Activated T-cell treated with anti-CD3 and anti-CD28 coated beads, Interleukin-2, amount 50 U/mL, for 4 hours (primary cell): Measurements from ENCODE around the gene FLRT2. TPM values are rescaled to one million over a fixed set of nuclear protein-coding genes. Genes with fewer than 3 reads are reported as not detected.

Experiments
- ATAC-seq, 2 donors: fragments of 200-7000 bp; cut with Tn5 transposase; one replicate each; pipeline ENCODE4 v1.10.0; 2021
- DNase-seq: peaks from one replicate; pipeline ENCODE4 v3.0.0-alpha.2; 2020
- H3K27me3 Mint-ChIP-seq: one replicate; pipeline ENCODE4 v1.8.0; 2021; ENCODE audit warnings: low read depth, mixed read lengths
- H3K36me3 Mint-ChIP-seq: one replicate; pipeline ENCODE4 v1.8.0; 2022; ENCODE audit warnings: mixed read lengths; ENCODE audit not compliant: insufficient read depth
- H3K4me1 Mint-ChIP-seq: one replicate; pipeline ENCODE4 v1.8.0; 2021; ENCODE audit warnings: low read depth, mixed read lengths
- H3K4me3 Mint-ChIP-seq: one replicate; pipeline ENCODE4 v1.8.0; 2021; ENCODE audit warnings: mild to moderate bottlenecking, moderate library complexity, mixed read lengths
- H3K9me3 Mint-ChIP-seq: one replicate; pipeline ENCODE4 v1.8.0; 2021; ENCODE audit warnings: mixed read lengths
- total RNA-seq, 3 donors: library from RNA; stranded (reverse); gene quantifications; one replicate each; pipeline ENCODE4 v1.2.1, GENCODE V29; 2021

The FLRT2 gene
- total RNA-seq, 3 donors from 2014 or later, result 0.18 TPM; not detected in 2

DNA sequence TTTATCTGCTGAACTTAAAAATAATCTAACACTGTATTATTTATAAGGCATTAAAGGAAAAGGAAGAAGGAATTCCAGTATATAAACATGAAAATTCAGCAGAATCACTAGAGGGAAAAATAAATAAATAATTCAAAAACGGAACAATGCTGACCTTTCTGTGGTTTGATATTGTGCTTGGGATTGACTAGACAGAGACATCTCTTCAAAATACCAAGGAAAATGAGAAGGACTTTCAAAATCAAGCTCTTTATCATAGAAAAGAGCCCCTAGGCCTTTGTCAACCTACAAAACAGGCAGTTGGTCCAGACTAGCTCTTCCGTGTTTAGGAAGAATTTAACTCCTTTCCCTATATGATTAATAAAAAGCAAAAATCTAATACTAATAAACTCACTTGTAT, 6.3 kb upstream of the FLRT2 start:
- H3K4me1 Mint-ChIP-seq, result no peaks in the 10 kb centered on the region
- H3K36me3 Mint-ChIP-seq, result no peaks in the 10 kb centered on the region
- H3K27me3 Mint-ChIP-seq, result peaks cover 6% of the 10 kb centered on the region

DNA sequence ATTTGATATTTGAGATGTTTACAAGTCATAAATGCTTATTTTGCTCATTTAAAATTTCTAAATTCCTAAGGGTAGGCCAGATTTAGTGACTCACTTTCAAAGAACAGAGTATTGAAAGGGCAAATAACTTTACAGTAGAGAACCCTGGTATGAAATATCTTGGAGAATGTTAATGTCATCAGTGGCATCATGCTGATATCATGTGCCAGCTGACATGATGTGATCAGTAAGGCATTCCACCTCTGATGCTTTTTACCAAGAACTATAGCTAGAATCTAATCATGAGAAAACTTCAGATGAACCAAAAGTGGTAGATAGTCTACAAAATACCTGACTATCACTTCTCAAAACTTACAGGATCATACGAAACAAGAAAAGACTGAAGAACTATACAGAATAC, 2.9 kb upstream of the FLRT2 start:
- H3K27me3 Mint-ChIP-seq, result peaks cover 33% of the 10 kb centered on the region
- H3K9me3 Mint-ChIP-seq, result no peaks in the 10 kb centered on the region
- no peak for ATAC-seq
- H3K4me3 Mint-ChIP-seq, result no peak overlapping the region
- no peak for DNase-seq
- H3K4me1 Mint-ChIP-seq, result peaks cover 4% of the 10 kb centered on the region
- H3K36me3 Mint-ChIP-seq, result no peaks in the 10 kb centered on the region

More for the DNA sequence above, 6.3 kb upstream of the FLRT2 start:
- ATAC-seq (no peak), DNase-seq (no peak)
- H3K4me3 Mint-ChIP-seq, result no peak overlapping the region
- H3K9me3 Mint-ChIP-seq, result no peaks in the 10 kb centered on the region

- Mint-ChIP-seq H3K4me1 (peaks cover 4% of the 10 kb centered on the region), H3K9me3 (no peaks in the 10 kb centered on the region), H3K4me3 (no peak overlapping the region), H3K27me3 (peaks cover 39% of the 10 kb centered on the region), H3K36me3 (no peaks in the 10 kb centered on the region)
- no peak for ATAC-seq
- DNase-seq, result no peak
These were observed 2.4 kb upstream of the FLRT2 start for GRCh38 chr14:85527445-85528035.

DNA sequence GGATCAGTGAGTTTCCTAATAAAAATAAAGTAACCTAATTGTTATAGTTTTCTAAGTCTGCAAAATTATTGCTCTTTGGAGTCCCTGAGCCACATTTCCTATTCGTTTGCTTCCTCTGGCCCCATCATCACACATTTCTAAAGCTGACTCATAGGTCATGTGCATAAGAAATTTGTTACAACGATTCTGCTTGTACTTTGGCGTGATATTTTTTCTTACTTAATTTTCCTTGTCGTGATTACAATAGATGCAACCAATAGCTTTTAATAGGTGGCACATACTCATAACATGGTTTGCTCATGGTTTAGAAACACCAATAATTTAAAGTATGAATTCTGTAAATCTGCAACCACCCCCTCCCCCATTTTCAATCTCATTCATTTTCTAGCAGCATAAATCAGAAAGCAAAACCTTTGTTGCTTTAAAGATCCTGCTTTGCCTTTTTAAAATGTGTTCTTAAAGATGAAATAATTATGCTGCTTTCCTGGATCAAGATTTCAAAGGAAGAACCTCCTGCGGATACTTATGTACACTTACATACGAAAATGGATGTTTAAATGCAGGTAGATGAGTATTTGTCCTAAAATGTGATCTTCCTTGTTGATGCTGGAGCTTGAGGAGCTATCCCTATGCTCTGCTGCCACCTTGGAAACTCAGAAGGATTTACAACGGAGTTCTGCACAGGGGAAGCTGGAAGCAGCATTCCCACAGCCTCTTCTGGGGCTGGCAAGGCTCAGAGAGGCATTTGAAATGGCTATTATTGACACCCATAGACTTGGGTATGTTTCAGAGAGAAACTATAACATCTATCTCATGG, 1.7 kb upstream of the FLRT2 start:
- Mint-ChIP-seq H3K27me3 (peaks cover 43% of the 10 kb centered on the region), H3K9me3 (no peaks in the 10 kb centered on the region), H3K4me1 (peaks cover 4% of the 10 kb centered on the region), H3K36me3 (no peaks in the 10 kb centered on the region), H3K4me3 (no peak overlapping the region)
- DNase-seq (no peak), ATAC-seq (no peak)

DNA sequence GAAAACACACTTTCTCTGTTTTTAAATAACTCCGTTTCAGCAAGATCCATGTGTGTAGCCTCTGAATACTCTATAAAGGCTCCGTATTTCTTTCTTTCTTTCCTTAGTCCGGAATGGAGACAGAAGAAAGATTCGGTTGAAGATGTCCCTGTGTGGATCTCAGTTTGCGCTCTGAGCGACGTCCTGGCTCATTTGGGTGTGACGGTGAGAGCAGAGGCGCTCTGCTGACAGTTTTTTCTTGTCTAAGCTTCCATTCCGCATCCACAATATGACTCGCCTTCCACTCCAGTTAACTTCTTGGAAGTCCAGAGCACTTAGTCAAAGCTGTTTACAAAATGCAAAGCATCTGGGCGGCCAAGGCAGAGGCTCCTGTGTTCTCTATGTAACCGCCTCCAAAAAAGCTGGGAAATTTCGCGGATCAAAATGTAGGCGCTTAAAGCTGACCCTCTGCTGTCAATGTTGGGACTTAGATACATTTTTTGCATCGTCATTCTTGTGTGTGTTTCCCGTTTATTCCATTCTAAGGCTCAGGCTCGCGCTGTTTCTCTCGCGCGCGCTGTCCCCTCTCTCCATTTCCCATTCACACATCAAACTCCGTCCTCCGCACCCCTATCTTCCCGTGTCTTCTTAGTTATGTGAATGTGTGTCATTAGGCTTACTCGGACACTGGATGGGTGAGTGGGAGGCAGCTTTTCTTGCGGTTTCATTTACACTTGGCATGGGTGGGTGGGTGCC, 880 bp upstream of the FLRT2 start:
- Mint-ChIP-seq H3K9me3 (no peaks in the 10 kb centered on the region), H3K27me3 (peaks cover 46% of the 10 kb centered on the region), H3K4me1 (peaks cover 4% of the 10 kb centered on the region), H3K4me3 (no peak overlapping the region), H3K36me3 (no peaks in the 10 kb centered on the region)
- DNase-seq (no peak), ATAC-seq (no peak)

GRCh38 chr14:85530626-85531025, 682 bp downstream of the FLRT2 start:
- no peaks in the 10 kb centered on the region for H3K9me3 Mint-ChIP-seq
- DNase-seq, result no peak
- H3K4me3 Mint-ChIP-seq, result no peak overlapping the region
- no peaks in the 10 kb centered on the region for H3K36me3 Mint-ChIP-seq
- ATAC-seq, result no peak
- H3K27me3 Mint-ChIP-seq, result peaks cover 56% of the 10 kb centered on the region
- peaks cover 4% of the 10 kb centered on the region for H3K4me1 Mint-ChIP-seq

GRCh38 chr14:85531141-85531586, 1.2 kb downstream of the FLRT2 start:
- no peaks in the 10 kb centered on the region for H3K36me3 Mint-ChIP-seq
- H3K27me3 Mint-ChIP-seq, result peaks cover 56% of the 10 kb centered on the region
- H3K4me1 Mint-ChIP-seq, result peaks cover 4% of the 10 kb centered on the region
- DNase-seq (no peak), ATAC-seq (no peak)
- H3K9me3 Mint-ChIP-seq, result no peaks in the 10 kb centered on the region
- H3K4me3 Mint-ChIP-seq, result no peak overlapping the region

DNA sequence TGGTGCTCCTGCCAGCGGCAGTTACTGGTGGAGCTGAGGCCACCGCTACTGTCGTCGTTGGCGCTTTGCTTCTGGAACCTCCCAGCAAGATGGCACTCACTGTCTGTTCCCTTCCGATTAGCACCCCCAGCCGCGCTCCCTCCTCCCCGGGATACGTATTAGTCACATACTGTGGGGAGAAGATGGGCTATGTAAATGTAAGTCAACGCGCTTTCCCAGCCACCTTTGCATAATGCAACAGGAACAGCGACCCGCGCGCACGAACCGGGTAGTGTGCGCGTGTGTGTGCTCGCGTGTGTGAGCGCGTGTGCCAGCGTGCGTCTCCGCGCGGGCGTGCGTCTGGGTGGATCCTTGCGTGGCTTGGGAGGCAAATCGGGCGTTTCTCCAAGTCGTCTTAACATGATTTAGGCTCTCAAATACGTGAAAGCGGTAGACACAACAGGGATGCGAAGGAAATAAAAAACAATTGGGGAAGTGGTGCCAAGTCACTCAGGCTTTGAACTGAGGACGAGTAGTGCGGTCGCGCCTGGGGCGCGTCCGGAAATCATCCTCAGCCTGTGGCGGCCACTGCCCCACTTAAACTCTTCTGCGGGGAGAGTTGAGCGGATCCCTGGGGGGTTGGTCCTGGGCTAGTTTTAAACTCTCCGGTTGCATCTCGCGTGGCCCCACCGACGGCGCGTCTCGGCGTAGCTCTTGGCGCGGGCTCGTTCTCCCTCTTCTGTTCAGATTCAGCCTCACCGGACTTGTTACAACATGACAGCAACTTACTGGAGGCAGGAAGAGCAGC, 1.8 kb downstream of the FLRT2 start:
- H3K4me1 Mint-ChIP-seq, result peaks cover 4% of the 10 kb centered on the region
- H3K4me3 Mint-ChIP-seq, result no peak overlapping the region
- no peaks in the 10 kb centered on the region for H3K9me3 Mint-ChIP-seq
- DNase-seq, result no peak
- no peak for ATAC-seq
- H3K27me3 Mint-ChIP-seq, result peaks cover 56% of the 10 kb centered on the region
- H3K36me3 Mint-ChIP-seq, result no peaks in the 10 kb centered on the region

DNA sequence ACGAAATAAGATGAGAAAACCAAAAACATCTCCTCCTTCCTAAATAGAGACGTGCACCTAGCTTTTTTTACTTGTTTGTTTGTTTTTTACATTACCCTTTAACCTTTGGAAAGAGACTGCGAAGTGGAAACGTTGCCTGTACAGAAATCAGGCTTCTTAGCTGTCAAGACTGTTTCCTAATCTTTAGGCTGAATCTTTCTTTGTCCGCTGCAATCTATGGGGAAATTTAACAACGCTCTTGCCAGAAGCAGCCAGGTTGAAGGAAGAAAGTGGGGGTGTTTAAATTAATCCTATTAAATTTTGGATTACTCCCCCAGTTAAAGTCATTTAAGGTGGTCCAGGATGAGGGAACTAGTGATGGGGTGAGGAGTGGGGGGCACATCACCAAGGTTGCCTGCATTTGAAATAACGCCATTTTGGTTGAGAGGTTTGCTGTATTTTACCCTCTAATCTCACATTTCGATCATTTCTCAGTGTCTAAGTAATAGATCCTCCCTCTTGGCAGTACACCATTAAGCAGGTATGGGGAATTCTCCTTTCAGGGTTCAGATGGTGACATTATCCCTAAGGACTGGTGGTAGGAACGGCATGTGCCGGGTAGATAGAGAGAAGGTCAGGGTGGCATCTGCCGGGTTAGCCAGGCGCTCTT, 2.6 kb downstream of the FLRT2 start:
- Mint-ChIP-seq H3K4me3 (no peak overlapping the region), H3K27me3 (peaks cover 59% of the 10 kb centered on the region), H3K36me3 (no peaks in the 10 kb centered on the region), H3K4me1 (peaks cover 4% of the 10 kb centered on the region), H3K9me3 (no peaks in the 10 kb centered on the region)
- ATAC-seq (no peak), DNase-seq (no peak)

DNA sequence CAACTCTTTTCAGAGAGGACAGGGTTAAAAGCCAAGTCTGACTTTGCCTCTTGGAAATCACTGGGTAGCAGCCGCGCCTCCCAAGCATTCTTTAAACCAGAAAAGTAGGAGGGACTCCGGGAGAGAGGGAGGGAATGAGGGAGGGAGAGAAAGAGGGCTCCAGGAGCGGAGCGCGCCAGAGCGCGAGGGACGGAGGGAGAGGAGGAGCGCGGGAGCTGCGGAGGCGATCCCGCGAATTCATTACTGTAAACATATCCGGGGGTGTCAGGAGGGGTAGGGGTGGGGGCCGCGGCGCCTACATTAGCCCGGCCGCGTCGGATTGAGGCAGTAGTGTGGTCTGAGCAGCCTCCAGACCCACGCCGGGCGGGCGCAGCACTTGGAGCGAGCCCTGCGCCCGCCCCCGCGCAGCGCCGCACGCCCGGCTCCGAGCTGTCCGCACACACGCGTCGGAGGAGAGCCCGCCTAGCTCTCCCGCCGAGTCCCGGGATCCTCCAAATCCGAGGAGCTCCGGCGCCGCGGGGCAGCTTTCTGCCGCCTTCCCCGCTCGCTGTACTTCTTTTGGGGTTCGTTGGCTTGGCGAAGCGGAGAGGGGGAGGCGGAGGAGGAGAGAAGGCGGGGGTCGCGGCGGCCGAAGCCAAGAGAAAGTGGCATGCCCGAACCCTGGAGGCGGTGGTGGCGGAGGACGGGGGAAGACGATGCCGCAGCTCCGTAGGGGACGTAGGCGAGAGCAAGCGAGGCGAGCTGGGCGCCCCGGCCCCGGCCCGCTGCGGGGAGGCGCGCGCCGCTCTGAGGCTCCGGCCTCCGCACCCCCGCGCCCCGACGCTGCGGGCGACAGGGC, 3.3 kb downstream of the FLRT2 start:
- ATAC-seq, result no peak
- H3K36me3 Mint-ChIP-seq, result no peaks in the 10 kb centered on the region

DNA sequence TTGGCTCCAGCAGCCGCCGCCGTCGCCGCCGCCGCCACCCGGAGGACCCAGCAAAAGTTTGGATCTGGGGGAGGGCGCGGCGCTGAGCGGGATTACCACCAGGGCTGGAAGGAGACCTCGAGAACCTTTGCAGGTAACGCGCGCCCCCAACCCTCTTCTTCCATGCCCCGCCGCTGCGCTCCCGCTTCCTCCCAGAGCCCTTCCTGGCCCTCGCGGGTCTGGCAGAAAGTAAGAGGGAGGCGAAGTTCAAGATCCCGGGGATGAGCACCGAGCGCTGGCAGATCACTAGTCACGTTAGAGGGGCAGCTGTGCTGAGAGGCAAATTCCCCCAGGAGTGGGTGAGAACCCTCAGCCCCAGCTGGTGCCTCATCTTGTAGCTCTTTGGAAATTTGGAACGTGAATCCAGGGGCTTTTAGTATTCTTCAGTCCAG, 3.9 kb downstream of the FLRT2 start:
- no peak for DNase-seq
- Mint-ChIP-seq H3K9me3 (no peaks in the 10 kb centered on the region), H3K4me1 (peaks cover 4% of the 10 kb centered on the region), H3K4me3 (no peak overlapping the region), H3K27me3 (peaks cover 57% of the 10 kb centered on the region), H3K36me3 (no peaks in the 10 kb centered on the region)
- no peak for ATAC-seq

More for the DNA sequence above, 3.3 kb downstream of the FLRT2 start:
- no peak overlapping the region for H3K4me3 Mint-ChIP-seq
- H3K4me1 Mint-ChIP-seq, result peaks cover 4% of the 10 kb centered on the region
- peaks cover 57% of the 10 kb centered on the region for H3K27me3 Mint-ChIP-seq
- no peaks in the 10 kb centered on the region for H3K9me3 Mint-ChIP-seq
- no peak for DNase-seq

GRCh38 chr14:85534458-85535293, 4.7 kb downstream of the FLRT2 start:
- Mint-ChIP-seq H3K4me3 (no peak overlapping the region), H3K4me1 (peaks cover 4% of the 10 kb centered on the region)
- no peak for ATAC-seq

More at GRCh38 chr14:85534458-85535293, 4.7 kb downstream of the FLRT2 start:
- Mint-ChIP-seq H3K36me3 (no peaks in the 10 kb centered on the region), H3K9me3 (no peaks in the 10 kb centered on the region), H3K27me3 (peaks cover 54% of the 10 kb centered on the region)
- DNase-seq, result no peak
